NCI-H187 (cell line): ENCODE results near the gene GPHB5.
A peak's percentile ranks its signal among the peaks of the same experiment; 100 is the strongest.
"Not testable (repeated sequence)": the region's sequence is repeated elsewhere in the genome, so short reads cannot be mapped to it uniquely, and the experiment has no call there.

ENCODE experiments used
- DNase-seq, 2 experiments: peaks; one replicate each; lab custom pipeline; 2025; lab: John Stamatoyannopoulos, UW

The GPHB5 gene

GRCh38 chr14:63318835-63319234 lies at the start of gene GPHB5:
TSS of gene GPHB5 (minus strand) at chr14:63318935. CDS start at chr14:63317849, 1,086 bp downstream.
- DNase-seq, result no peak

- no peak for DNase-seq
These were observed 49.1 kb upstream of the GPHB5 start for GRCh38 chr14:63367742-63368364.

GRCh38 chr14:63362389-63362819 lies 43.7 kb upstream of the GPHB5 start:
- DNase-seq, result no peak

GRCh38 chr14:63361790-63362189 lies 43.1 kb upstream of the GPHB5 start:
- DNase-seq, result no peak

GRCh38 chr14:63357841-63358240 lies 39.1 kb upstream of the GPHB5 start:
- no peak for DNase-seq

- DNase-seq, result no peak
These were observed 27.1 kb upstream of the GPHB5 start for GRCh38 chr14:63345826-63346225.

GRCh38 chr14:63344336-63344735 lies 25.6 kb upstream of the GPHB5 start:
- no peak for DNase-seq

GRCh38 chr14:63343878-63344277 lies 25.1 kb upstream of the GPHB5 start:
- DNase-seq, result no peak

- DNase-seq, result peak in 1 of 2 experiments; percentile 17
These were observed 23.6 kb upstream of the GPHB5 start for GRCh38 chr14:63342371-63342770.

- DNase-seq, result no peak
These were observed 10.3 kb upstream of the GPHB5 start for GRCh38 chr14:63328787-63329737.

GRCh38 chr14:63326840-63327239 lies 8.1 kb upstream of the GPHB5 start:
- DNase-seq, result no peak

GRCh38 chr14:63322897-63323573 lies 4.3 kb upstream of the GPHB5 start:
- no peak for DNase-seq

GRCh38 chr14:63322472-63322871 lies 3.7 kb upstream of the GPHB5 start:
- DNase-seq, result no peak

GRCh38 chr14:63308723-63309317 lies 9.9 kb downstream of the GPHB5 start:
- DNase-seq, result no peak

GRCh38 chr14:63304429-63304828 lies 14.3 kb downstream of the GPHB5 start:
- DNase-seq, result not testable (repeated sequence)

- no peak for DNase-seq
These were observed 16.7 kb downstream of the GPHB5 start for GRCh38 chr14:63301891-63302534.

GRCh38 chr14:63300854-63301253 lies 17.9 kb downstream of the GPHB5 start:
- no peak for DNase-seq

GRCh38 chr14:63299351-63300110 lies 19.2 kb downstream of the GPHB5 start:
- no peak for DNase-seq

- DNase-seq, result no peak
These were observed 21.2 kb downstream of the GPHB5 start for GRCh38 chr14:63297372-63298063.

GRCh38 chr14:63296060-63296563 lies 22.6 kb downstream of the GPHB5 start:
- DNase-seq, result no peak
